ENCODE results near the gene COMMD10. TPM values are rescaled to one million over a fixed set of nuclear protein-coding genes. Genes with fewer than 3 reads are reported as not detected.

Gene COMMD10
- total RNA-seq = 26.2 and 31.5 TPM in 2 replicates

GRCh38 chr5:116084871-116085715 is at the start of gene COMMD10:
COMMD10 (plus strand) TSS chr5:116085025.

Other genes starting within 250 kb of the COMMD10 start
- 15.5 and 40.2 TPM in 2 replicates for gene ATG12, start 243.5 kb upstream of the COMMD10 start, total RNA-seq
- 42.4 and 55.4 TPM in 2 replicates for gene AP3S1, start 243.1 kb upstream of the COMMD10 start, total RNA-seq
- gene LVRN, start 122.5 kb upstream of the COMMD10 start, total RNA-seq = 0.16 and 0.57 TPM in 2 replicates
- not detected in 2 replicates for gene ARL14EPL, start 52.6 kb upstream of the COMMD10 start, total RNA-seq

Data from bladder microvascular endothelial cell (primary cell).